ENCODE measurements around the gene PRKN.
"Not testable (repeated sequence)": the region's sequence is repeated elsewhere in the genome, so short reads cannot be mapped to it uniquely, and the experiment has no call there.

PRKN gene

GRCh38 chr6:161503570-161503969, 1224.0 kb downstream of the PRKN start:
- DNase-seq = no peak

- no peak for DNase-seq
These were observed 1228.7 kb downstream of the PRKN start for GRCh38 chr6:161498881-161499280.

- DNase-seq = no peak
These were observed 1229.2 kb downstream of the PRKN start for GRCh38 chr6:161498359-161498758.

GRCh38 chr6:161496941-161497340, 1230.6 kb downstream of the PRKN start:
- DNase-seq = no peak

- not testable (repeated sequence) for DNase-seq
These were observed 1231.3 kb downstream of the PRKN start for GRCh38 chr6:161496271-161496670.

GRCh38 chr6:161494566-161494965, 1233.0 kb downstream of the PRKN start:
- DNase-seq = no peak

GRCh38 chr6:161493576-161494118, 1233.9 kb downstream of the PRKN start:
- no peak for DNase-seq

GRCh38 chr6:161489626-161490306, 1237.8 kb downstream of the PRKN start:
- no peak for DNase-seq

- DNase-seq = no peak
These were observed 1239.9 kb downstream of the PRKN start for GRCh38 chr6:161487694-161488093.

- DNase-seq = no peak
These were observed 1240.4 kb downstream of the PRKN start for GRCh38 chr6:161487217-161487531.

GRCh38 chr6:161486361-161487216, 1241.0 kb downstream of the PRKN start:
- no peak for DNase-seq

GRCh38 chr6:161482517-161482858, 1245.1 kb downstream of the PRKN start:
- no peak for DNase-seq

- no peak for DNase-seq
These were observed 1245.6 kb downstream of the PRKN start for GRCh38 chr6:161481786-161482516.

GRCh38 chr6:161480421-161481155, 1247.0 kb downstream of the PRKN start:
- DNase-seq = no peak

- no peak for DNase-seq
These were observed 1248.2 kb downstream of the PRKN start for GRCh38 chr6:161479376-161479775.

GRCh38 chr6:161477876-161478425, 1249.6 kb downstream of the PRKN start:
- no peak for DNase-seq

- no peak for DNase-seq
These were observed 1250.9 kb downstream of the PRKN start for GRCh38 chr6:161476711-161477110.

- DNase-seq = no peak
These were observed 1262.2 kb downstream of the PRKN start for GRCh38 chr6:161465403-161465802.

GRCh38 chr6:161463071-161463470, 1264.5 kb downstream of the PRKN start:
- no peak for DNase-seq

- no peak for DNase-seq
These were observed 1265.4 kb downstream of the PRKN start for GRCh38 chr6:161462148-161462547.

GRCh38 chr6:161459008-161459615, 1268.5 kb downstream of the PRKN start:
- no peak for DNase-seq
